Mesenchymal stem cell (in vitro differentiated cells and primary cell): ENCODE data around the gene IL9.

Source experiments
- DNase-seq: peaks from one replicate; pipeline ENCODE4 v3.0.0-alpha.2; 2013
- H2AFZ ChIP-seq: one replicate; pipeline ENCODE4 v1.6.1; 2013; ENCODE audit warnings: low read depth, mild to moderate bottlenecking, control low read depth, inconsistent platforms, low read length, moderate library complexity
- H2AK5ac ChIP-seq: 2 replicates; pipeline ENCODE4 v1.6.1; 2013; ENCODE audit warnings: low read length, moderate library complexity, mild to moderate bottlenecking, inconsistent platforms; ENCODE audit not compliant: severe bottlenecking
- H2BK120ac ChIP-seq: one replicate; pipeline ENCODE4 v1.6.1; 2013; ENCODE audit warnings: low read depth, mild to moderate bottlenecking, inconsistent platforms, low read length, moderate library complexity
- H2BK12ac ChIP-seq, 2 experiments: one replicate each; pipeline ENCODE4 v1.6.1; 2013; ENCODE audit warnings: inconsistent platforms in 2 of 2, low read length in 2 of 2, mild to moderate bottlenecking in 2 of 2, moderate library complexity in 2 of 2, control low read depth in 1 of 2
- H2BK15ac ChIP-seq: one replicate; pipeline ENCODE4 v1.6.1; 2013; ENCODE audit warnings: mild to moderate bottlenecking, low read depth, inconsistent platforms; ENCODE audit not compliant: poor library complexity, severe bottlenecking
- H2BK5ac ChIP-seq: 2 replicates; pipeline ENCODE4 v1.6.1; 2013; ENCODE audit warnings: low read depth, mild to moderate bottlenecking, low read length, control low read depth, inconsistent platforms; ENCODE audit not compliant: poor library complexity, severe bottlenecking
- H3K14ac ChIP-seq, 2 experiments: one replicate each; pipeline ENCODE4 v1.6.1; 2013; ENCODE audit warnings: inconsistent platforms in 2 of 2, low read length in 2 of 2, control low read depth in 1 of 2, mild to moderate bottlenecking in 1 of 2, moderate library complexity in 1 of 2
- H3K18ac ChIP-seq, 2 experiments: one replicate each; pipeline ENCODE4 v1.6.1; 2013; ENCODE audit warnings: inconsistent platforms in 2 of 2, low read length in 2 of 2, control low read depth in 1 of 2, low read depth in 1 of 2, mild to moderate bottlenecking in 1 of 2
- H3K23ac ChIP-seq, 2 experiments: one replicate each; pipeline ENCODE4 v1.6.1; 2013; ENCODE audit warnings: inconsistent platforms in 2 of 2, low read length in 2 of 2, mild to moderate bottlenecking in 2 of 2, moderate library complexity in 2 of 2, control low read depth in 1 of 2
- H3K27ac ChIP-seq: 2 replicates; pipeline ENCODE4 v1.5.1; 2013; ENCODE audit warnings: mild to moderate bottlenecking, moderate library complexity, low read length, control low read depth, inconsistent platforms; ENCODE audit not compliant: poor library complexity, severe bottlenecking
- H3K27me3 ChIP-seq, 2 experiments: 2 replicates each; pipeline versions ENCODE4 v1.6.1 to v1.7.0; 2013; ENCODE audit warnings: low read length in 2 of 2, mild to moderate bottlenecking in 2 of 2, moderate library complexity in 2 of 2, control low read depth in 1 of 2, inconsistent platforms in 1 of 2; ENCODE audit not compliant: control insufficient read depth in 1 of 2, insufficient read depth in 1 of 2
- H3K36me3 ChIP-seq, 2 experiments: 2 replicates each; pipeline versions ENCODE4 v1.6.1 to v1.7.0; 2013; ENCODE audit warnings: low read length in 2 of 2, control low read depth in 1 of 2, inconsistent platforms in 1 of 2, low read depth in 1 of 2, mild to moderate bottlenecking in 1 of 2; ENCODE audit not compliant: insufficient read depth in 2 of 2, control insufficient read depth in 1 of 2
- H3K4ac ChIP-seq, 2 experiments: one replicate each; pipeline ENCODE4 v1.6.1; 2013; ENCODE audit warnings: inconsistent platforms in 2 of 2, low read length in 2 of 2, mild to moderate bottlenecking in 2 of 2, moderate library complexity in 2 of 2, control low read depth in 1 of 2, low read depth in 1 of 2
- H3K4me1 ChIP-seq: 2 replicates; pipeline ENCODE4 v1.6.1; 2013; ENCODE audit warnings: low read depth, low read length, control low read depth; ENCODE audit not compliant: control insufficient read depth, insufficient read depth
- H3K4me2 ChIP-seq: 2 replicates; pipeline ENCODE4 v1.6.1; 2013; ENCODE audit warnings: low read length, mild to moderate bottlenecking, inconsistent platforms; ENCODE audit not compliant: poor library complexity, severe bottlenecking
- H3K4me3 ChIP-seq, 2 experiments: 2 replicates each; pipeline versions ENCODE4 v1.5.1 to v1.7.0; 2013; ENCODE audit warnings: low read length in 2 of 2, mild to moderate bottlenecking in 2 of 2, control low read depth in 1 of 2, low read depth in 1 of 2; ENCODE audit not compliant: insufficient read depth in 1 of 2
- H3K79me1 ChIP-seq: replicated peaks from 2 replicates; pipeline ENCODE4 v1.6.1; 2013; ENCODE audit warnings: mild to moderate bottlenecking, control low read depth, low read length, inconsistent platforms; ENCODE audit not compliant: poor library complexity, severe bottlenecking
- H3K9ac ChIP-seq: 2 replicates; pipeline ENCODE4 v1.7.0; 2013; ENCODE audit warnings: mild to moderate bottlenecking, low read length, moderate library complexity
- H3K9me3 ChIP-seq: 2 replicates; pipeline ENCODE4 v1.7.0; 2013; ENCODE audit warnings: mild to moderate bottlenecking, low read length; ENCODE audit not compliant: control insufficient read depth
- H4K8ac ChIP-seq: one replicate; pipeline ENCODE4 v1.6.1; 2013; ENCODE audit warnings: inconsistent platforms, mild to moderate bottlenecking, low read length, moderate library complexity
- H4K91ac ChIP-seq: one replicate; pipeline ENCODE4 v1.6.1; 2013; ENCODE audit warnings: mild to moderate bottlenecking, low read length, inconsistent platforms
- WGBS: methylation state at CpG from one replicate; pipeline ENCODE4 v1.1.7; 2013; ENCODE audit warnings: mixed read lengths; 5-methylcytosine and 5-hydroxymethylcytosine counted together

Gene IL9

GRCh38 chr5:135843571-135844337 is 51.9 kb downstream of the IL9 start:
- H3K27me3 ChIP-seq: peaks cover 32 to 59% of the 10 kb centered on the region in 2 experiments
- H2BK15ac ChIP-seq: no peak overlapping the region
- H2BK12ac ChIP-seq: no peak overlapping the region
- no peaks in the 10 kb centered on the region for H3K36me3 ChIP-seq
- H3K4ac ChIP-seq: no peak overlapping the region
- H3K27ac ChIP-seq: no peak overlapping the region
- peak overlapping the region in 1 of 2 experiments; percentile 51 for H3K14ac ChIP-seq
- H3K4me2 ChIP-seq: no peak overlapping the region
- H2BK5ac ChIP-seq: no peak overlapping the region
- peaks cover 1% of the 10 kb centered on the region for H3K4me1 ChIP-seq
- DNase-seq: no peak
- H3K18ac ChIP-seq: no peak overlapping the region
- no peak overlapping the region for H3K9ac ChIP-seq
- H4K8ac ChIP-seq: no peak overlapping the region
- no peaks in the 10 kb centered on the region for H3K9me3 ChIP-seq
- no peak overlapping the region for H4K91ac ChIP-seq
- no peak overlapping the region for H2AFZ ChIP-seq
- no peaks in the 10 kb centered on the region for H3K79me1 ChIP-seq
- no peak overlapping the region for H2BK120ac ChIP-seq
- no peak overlapping the region for H2AK5ac ChIP-seq
- H3K4me3 ChIP-seq: no peak overlapping the region
- H3K23ac ChIP-seq: no peak overlapping the region
- whole genome bisulfite sequencing: 72% methylated on average over 6 of the region's 6 CpGs

GRCh38 chr5:135842737-135843136 is 52.9 kb downstream of the IL9 start:
- Histone ChIP-seq H3K4me1 (peaks cover 1% of the 10 kb centered on the region), H3K4ac (no peak overlapping the region), H2BK12ac (no peak overlapping the region), H3K18ac (no peak overlapping the region), H3K36me3 (no peaks in the 10 kb centered on the region), H2BK15ac (no peak overlapping the region), H3K27me3 (peaks cover 32 to 67% of the 10 kb centered on the region in 2 experiments), H3K9ac (no peak overlapping the region), H2AK5ac (no peak overlapping the region), H3K79me1 (no peaks in the 10 kb centered on the region), H3K14ac (no peak overlapping the region), H2AFZ (no peak overlapping the region), H3K4me2 (no peak overlapping the region), H3K23ac (no peak overlapping the region), H4K8ac (no peak overlapping the region), H2BK5ac (no peak overlapping the region), H4K91ac (no peak overlapping the region), H3K27ac (no peak overlapping the region), H3K4me3 (no peak overlapping the region), H2BK120ac (no peak overlapping the region), H3K9me3 (no peaks in the 10 kb centered on the region)
- no peak for DNase-seq
- WGBS: 59% methylated on average over 4 of the region's 4 CpGs
